SK-N-SH treated with all-trans-retinoic acid at 6 μM for 48 hours (cell line): ENCODE results near the gene RESF1.

Experiments
- ARNTL ChIP-seq: fragments of 450-650 bp; formaldehyde crosslinking; IDR thresholded peaks from 2 replicates; pipeline ENCODE4 v1.5.0; 2020; ENCODE audit warnings: low read depth, mild to moderate bottlenecking, moderate library complexity, borderline replicate concordance
- BACH2 ChIP-seq: fragments of 250-450 bp; sonication (Bioruptor Pico); IDR thresholded peaks from 2 replicates; pipeline ENCODE4 v1.9.0; 2021; ENCODE audit warnings: mild to moderate bottlenecking, borderline replicate concordance
- CSDC2 ChIP-seq: fragments of 250-450 bp; sonication (Bioruptor Pico); IDR thresholded peaks from 2 replicates; pipeline ENCODE4 v1.5.0; 2020; ENCODE audit warnings: mild to moderate bottlenecking, moderate library complexity
- PPARA ChIP-seq: fragments of 250-450 bp; sonication (Bioruptor Pico); IDR thresholded peaks from 2 replicates; pipeline ENCODE4 v1.5.0; 2020; ENCODE audit warnings: mild to moderate bottlenecking, borderline replicate concordance
- RARB ChIP-seq: fragments of 250-450 bp; sonication (Bioruptor Pico); IDR thresholded peaks from 2 replicates; pipeline ENCODE4 v1.8.0; 2021; ENCODE audit warnings: mild to moderate bottlenecking, moderate library complexity
- TCF4 ChIP-seq: fragments of 250-450 bp; sonication (Bioruptor Pico); IDR thresholded peaks from 2 replicates; pipeline ENCODE4 v1.8.0; 2021; ENCODE audit warnings: mild to moderate bottlenecking, moderate library complexity, borderline replicate concordance
- ZC3H10 ChIP-seq: fragments of 250-450 bp; sonication (Bioruptor Pico); IDR thresholded peaks from 2 replicates; pipeline ENCODE4 v1.5.1; 2021; ENCODE audit warnings: mild to moderate bottlenecking, moderate library complexity
- ZFP30 ChIP-seq: fragments of 450-650 bp; formaldehyde crosslinking; IDR thresholded peaks from 2 replicates; pipeline ENCODE4 v1.5.0; 2022; ENCODE audit warnings: mild to moderate bottlenecking, moderate library complexity
- TF ChIP-seq, protein P1 (sequence below): fragments of 250-450 bp; sonication (Bioruptor Pico); IDR thresholded peaks from 2 replicates; pipeline ENCODE4 v1.8.0; 2020; ENCODE audit warnings: mild to moderate bottlenecking, moderate library complexity, borderline replicate concordance
- TF ChIP-seq, protein P2 (sequence below): fragments of 250-450 bp; sonication (Bioruptor Pico); IDR thresholded peaks from 2 replicates; pipeline ENCODE4 v1.8.0; 2021; ENCODE audit warnings: low read depth, mild to moderate bottlenecking, moderate library complexity, borderline replicate concordance
- TF ChIP-seq, protein P3 (sequence below): fragments of 250-450 bp; sonication (Bioruptor Pico); IDR thresholded peaks from 2 replicates; pipeline ENCODE4 v1.5.1; 2021; ENCODE audit warnings: mild to moderate bottlenecking, moderate library complexity

DNA sequence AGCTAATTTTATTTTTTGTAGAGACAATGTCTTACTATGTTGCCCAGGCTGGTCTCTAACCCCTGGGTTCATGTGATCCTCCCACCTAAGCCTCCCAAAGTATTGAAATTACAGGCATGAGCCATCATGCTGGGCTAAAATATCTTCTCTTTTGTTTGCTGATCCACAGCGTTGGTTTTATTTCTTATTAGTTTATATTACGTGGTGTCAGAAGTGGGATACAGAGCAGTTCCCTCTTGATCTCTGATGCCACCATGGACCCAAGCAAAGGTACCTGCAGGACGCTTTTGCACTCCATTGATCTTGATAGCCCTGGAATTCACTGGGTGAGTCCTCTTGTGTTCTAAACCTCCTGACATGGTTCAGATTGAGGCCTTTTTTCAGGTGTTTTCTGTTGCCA is 43.8 kb upstream of the RESF1 start:
- TF ChIP-seq, protein P1, sequence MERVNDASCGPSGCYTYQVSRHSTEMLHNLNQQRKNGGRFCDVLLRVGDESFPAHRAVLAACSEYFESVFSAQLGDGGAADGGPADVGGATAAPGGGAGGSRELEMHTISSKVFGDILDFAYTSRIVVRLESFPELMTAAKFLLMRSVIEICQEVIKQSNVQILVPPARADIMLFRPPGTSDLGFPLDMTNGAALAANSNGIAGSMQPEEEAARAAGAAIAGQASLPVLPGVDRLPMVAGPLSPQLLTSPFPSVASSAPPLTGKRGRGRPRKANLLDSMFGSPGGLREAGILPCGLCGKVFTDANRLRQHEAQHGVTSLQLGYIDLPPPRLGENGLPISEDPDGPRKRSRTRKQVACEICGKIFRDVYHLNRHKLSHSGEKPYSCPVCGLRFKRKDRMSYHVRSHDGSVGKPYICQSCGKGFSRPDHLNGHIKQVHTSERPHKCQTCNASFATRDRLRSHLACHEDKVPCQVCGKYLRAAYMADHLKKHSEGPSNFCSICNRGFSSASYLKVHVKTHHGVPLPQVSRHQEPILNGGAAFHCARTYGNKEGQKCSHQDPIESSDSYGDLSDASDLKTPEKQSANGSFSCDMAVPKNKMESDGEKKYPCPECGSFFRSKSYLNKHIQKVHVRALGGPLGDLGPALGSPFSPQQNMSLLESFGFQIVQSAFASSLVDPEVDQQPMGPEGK (CRISPR knock-in tag), result no peak
- TF ChIP-seq ZC3H10 (CRISPR knock-in tag), result no peak
- TF ChIP-seq ARNTL, result no peak
- TF ChIP-seq RARB (CRISPR knock-in tag), result no peak
- TF ChIP-seq ZFP30 (CRISPR knock-in tag), result no peak
- TF ChIP-seq, protein P2, sequence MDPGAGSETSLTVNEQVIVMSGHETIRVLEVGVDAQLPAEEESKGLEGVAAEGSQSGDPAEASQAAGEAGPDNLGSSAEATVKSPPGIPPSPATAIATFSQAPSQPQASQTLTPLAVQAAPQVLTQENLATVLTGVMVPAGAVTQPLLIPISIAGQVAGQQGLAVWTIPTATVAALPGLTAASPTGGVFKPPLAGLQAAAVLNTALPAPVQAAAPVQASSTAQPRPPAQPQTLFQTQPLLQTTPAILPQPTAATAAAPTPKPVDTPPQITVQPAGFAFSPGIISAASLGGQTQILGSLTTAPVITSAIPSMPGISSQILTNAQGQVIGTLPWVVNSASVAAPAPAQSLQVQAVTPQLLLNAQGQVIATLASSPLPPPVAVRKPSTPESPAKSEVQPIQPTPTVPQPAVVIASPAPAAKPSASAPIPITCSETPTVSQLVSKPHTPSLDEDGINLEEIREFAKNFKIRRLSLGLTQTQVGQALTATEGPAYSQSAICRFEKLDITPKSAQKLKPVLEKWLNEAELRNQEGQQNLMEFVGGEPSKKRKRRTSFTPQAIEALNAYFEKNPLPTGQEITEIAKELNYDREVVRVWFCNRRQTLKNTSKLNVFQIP (CRISPR knock-in tag), result no peak
- TF ChIP-seq, protein P3, sequence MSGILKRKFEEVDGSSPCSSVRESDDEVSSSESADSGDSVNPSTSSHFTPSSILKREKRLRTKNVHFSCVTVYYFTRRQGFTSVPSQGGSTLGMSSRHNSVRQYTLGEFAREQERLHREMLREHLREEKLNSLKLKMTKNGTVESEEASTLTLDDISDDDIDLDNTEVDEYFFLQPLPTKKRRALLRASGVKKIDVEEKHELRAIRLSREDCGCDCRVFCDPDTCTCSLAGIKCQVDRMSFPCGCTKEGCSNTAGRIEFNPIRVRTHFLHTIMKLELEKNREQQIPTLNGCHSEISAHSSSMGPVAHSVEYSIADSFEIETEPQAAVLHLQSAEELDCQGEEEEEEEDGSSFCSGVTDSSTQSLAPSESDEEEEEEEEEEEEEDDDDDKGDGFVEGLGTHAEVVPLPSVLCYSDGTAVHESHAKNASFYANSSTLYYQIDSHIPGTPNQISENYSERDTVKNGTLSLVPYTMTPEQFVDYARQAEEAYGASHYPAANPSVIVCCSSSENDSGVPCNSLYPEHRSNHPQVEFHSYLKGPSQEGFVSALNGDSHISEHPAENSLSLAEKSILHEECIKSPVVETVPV (CRISPR knock-in tag), result no peak
- TF ChIP-seq PPARA (CRISPR knock-in tag), result no peak
- TF ChIP-seq CSDC2, result no peak
- TF ChIP-seq BACH2 (CRISPR knock-in tag), result no peak
- TF ChIP-seq TCF4 (CRISPR knock-in tag), result no peak
